HG03469 (cell line): ENCODE results near the gene ANKRD52.

Experiments
- ATAC-seq: cut with Tn5 transposase; IDR thresholded peaks from one replicate; pipeline ENCODE4 v1.9.1; 2021; ENCODE audit warnings: mild to moderate bottlenecking, moderate library complexity, moderate number of reproducible peaks; ENCODE audit not compliant: unreplicated experiment

Gene ANKRD52

GRCh38 chr12:56243731-56244181 is 14.4 kb downstream of the ANKRD52 start:
- ATAC-seq, result no peak

GRCh38 chr12:56242986-56243385 is 15.2 kb downstream of the ANKRD52 start:
- ATAC-seq, result no peak

GRCh38 chr12:56241424-56242303 is 16.5 kb downstream of the ANKRD52 start:
- ATAC-seq, result no peak

- ATAC-seq, result no peak
Observed at GRCh38 chr12:56237552-56237951, 20.6 kb downstream of the ANKRD52 start.

- no peak for ATAC-seq
Observed at GRCh38 chr12:56236985-56237384, 21.2 kb downstream of the ANKRD52 start.

- ATAC-seq, result no peak
Observed at GRCh38 chr12:56236091-56236490, 22.1 kb downstream of the ANKRD52 start.

- ATAC-seq, result no peak
Observed at GRCh38 chr12:56234746-56235436, 23.3 kb downstream of the ANKRD52 start.

- ATAC-seq, result no peak
Observed at GRCh38 chr12:56231184-56231582, 27.0 kb downstream of the ANKRD52 start.

GRCh38 chr12:56230432-56231183 is 27.6 kb downstream of the ANKRD52 start:
- ATAC-seq, result no peak

GRCh38 chr12:56229916-56230431 is 28.2 kb downstream of the ANKRD52 start, which contains the start of gene SLC39A5:
Gene SLC39A5, plus strand, starts transcription at chr12:56230051. Its CDS starts 1,224 bp downstream, at chr12:56231275.
- ATAC-seq, result no peak

- ATAC-seq, result no peak
Observed at GRCh38 chr12:56229082-56229481, 29.1 kb downstream of the ANKRD52 start.

GRCh38 chr12:56224954-56225353 is 33.2 kb downstream of the ANKRD52 start:
- no peak for ATAC-seq

GRCh38 chr12:56224102-56224701 is 34.0 kb downstream of the ANKRD52 start, which contains the start of gene NABP2:
Gene NABP2, plus strand, starts transcription at chr12:56224342. Its CDS starts 515 bp downstream, at chr12:56224857.
- peak; percentile 60 for ATAC-seq

GRCh38 chr12:56223571-56224101 is 34.5 kb downstream of the ANKRD52 start:
- no peak for ATAC-seq

- ATAC-seq, result no peak
Observed at GRCh38 chr12:56222531-56222895, 35.7 kb downstream of the ANKRD52 start.

GRCh38 chr12:56221757-56222530 is 36.2 kb downstream of the ANKRD52 start, which contains the start of gene RNF41:
Gene RNF41, minus strand, starts transcription at chr12:56221922. Its CDS starts 7,875 bp downstream, at chr12:56214047.
- ATAC-seq, result peak; percentile 62

GRCh38 chr12:56221232-56221756 is 36.9 kb downstream of the ANKRD52 start:
- peak; percentile 1 for ATAC-seq

- ATAC-seq, result no peak
Observed at GRCh38 chr12:56220611-56221231, 37.5 kb downstream of the ANKRD52 start.

GRCh38 chr12:56219840-56220239 is 38.3 kb downstream of the ANKRD52 start:
- no peak for ATAC-seq
